ENCODE measurements around the gene OR6C65.
"Not testable (repeated sequence)": the region's sequence is repeated elsewhere in the genome, so short reads cannot be mapped to it uniquely, and the experiment has no call there.

The OR6C65 gene

GRCh38 chr12:55400229-55400628, at the start of gene OR6C65:
TSS of gene OR6C65 (plus strand) at chr12:55400529. CDS start at chr12:55400529, 0 bp downstream.
- DNase-seq (ENCODE audit: low read depth in 3 of 3), result no peak

GRCh38 chr12:55355338-55355737, 45.0 kb upstream of the OR6C65 start:
- not testable (repeated sequence) for DNase-seq (ENCODE audit: low read depth in 3 of 3)

- no peak for DNase-seq (ENCODE audit: low read depth in 3 of 3)
Measured at GRCh38 chr12:55362675-55363074, 37.7 kb upstream of the OR6C65 start, which contains the start of gene OR6C75. TSS of gene OR6C75 (plus strand) at chr12:55362975. CDS start at chr12:55365111, 2,136 bp downstream.

GRCh38 chr12:55365086-55365485, 35.2 kb upstream of the OR6C65 start:
- DNase-seq (ENCODE audit: low read depth in 3 of 3), result no peak

- no peak for DNase-seq (ENCODE audit: low read depth in 3 of 3)
Measured at GRCh38 chr12:55372521-55372920, 27.8 kb upstream of the OR6C65 start.

- no peak for DNase-seq (ENCODE audit: low read depth in 3 of 3)
Measured at GRCh38 chr12:55385891-55386290, 14.4 kb upstream of the OR6C65 start.

- DNase-seq (ENCODE audit: low read depth in 3 of 3), result no peak
Measured at GRCh38 chr12:55392032-55392795, 8.1 kb upstream of the OR6C65 start.

- no peak for DNase-seq (ENCODE audit: low read depth in 3 of 3)
Measured at GRCh38 chr12:55396326-55396725, 4.0 kb upstream of the OR6C65 start.

- DNase-seq (ENCODE audit: low read depth in 3 of 3), result no peak
Measured at GRCh38 chr12:55407866-55408265, 7.5 kb downstream of the OR6C65 start.

GRCh38 chr12:55409133-55409532, 8.8 kb downstream of the OR6C65 start:
- DNase-seq (ENCODE audit: low read depth in 3 of 3), result not testable (repeated sequence)

- DNase-seq (ENCODE audit: low read depth in 3 of 3), result not testable (repeated sequence)
Measured at GRCh38 chr12:55412138-55412537, 11.8 kb downstream of the OR6C65 start.

- DNase-seq (ENCODE audit: low read depth in 3 of 3), result not testable (repeated sequence)
Measured at GRCh38 chr12:55413498-55414388, 13.4 kb downstream of the OR6C65 start.

- not testable (repeated sequence) for DNase-seq (ENCODE audit: low read depth in 3 of 3)
Measured at GRCh38 chr12:55414396-55414823, 14.1 kb downstream of the OR6C65 start.

GRCh38 chr12:55414889-55415288, 14.6 kb downstream of the OR6C65 start:
- not testable (repeated sequence) for DNase-seq (ENCODE audit: low read depth in 3 of 3)

GRCh38 chr12:55416961-55417360, 16.6 kb downstream of the OR6C65 start:
- DNase-seq (ENCODE audit: low read depth in 3 of 3), result no peak

GRCh38 chr12:55420307-55420962, 20.1 kb downstream of the OR6C65 start:
- DNase-seq (ENCODE audit: low read depth in 3 of 3), result no peak

GRCh38 chr12:55425954-55426353, 25.6 kb downstream of the OR6C65 start, which contains the start of gene OR6C76:
TSS of gene OR6C76 (plus strand) at chr12:55426254. CDS start at chr12:55426254, 0 bp downstream.
- DNase-seq (ENCODE audit: low read depth in 3 of 3), result no peak

GRCh38 chr12:55428331-55429243, 28.3 kb downstream of the OR6C65 start:
- no peak for DNase-seq (ENCODE audit: low read depth in 3 of 3)

GRCh38 chr12:55441233-55441632, 40.9 kb downstream of the OR6C65 start:
- not testable (repeated sequence) for DNase-seq (ENCODE audit: low read depth in 3 of 3)

- no peak for DNase-seq (ENCODE audit: low read depth in 3 of 3)
Measured at GRCh38 chr12:55443776-55444175, 43.4 kb downstream of the OR6C65 start, which contains the start of gene OR6C2. TSS of gene OR6C2 (plus strand) at chr12:55444076. CDS start at chr12:55452214, 8,138 bp downstream.

GRCh38 chr12:55445357-55445756, 45.0 kb downstream of the OR6C65 start:
- no peak for DNase-seq (ENCODE audit: low read depth in 3 of 3)

Measured in stimulated activated CD4-positive, alpha-beta T cell treated with anti-CD3 and anti-CD28 coated beads, TNF-alpha, amount 100 ng/mL, for 24 hours (primary cell).